Measurements from ENCODE around the gene THSD4. TPM values are rescaled to one million over a fixed set of nuclear protein-coding genes. Genes with fewer than 3 reads are reported as not detected.
A peak's percentile ranks its signal among the peaks of the same experiment; 100 is the strongest.

THSD4 gene
- total RNA-seq, 2 donors from 2014 or later: 39.8 to 68.3 TPM

GRCh38 chr15:71136159-71136783 is 21.0 kb downstream of the THSD4 start:
- DNase-seq: peak; percentile 50
- peak; percentile 49 to 76 for ATAC-seq
- intact Hi-C loops (cut with DNase I): no loop called here

GRCh38 chr15:71136793-71137518 is 21.7 kb downstream of the THSD4 start:
- DNase-seq (peak; percentile 60), ATAC-seq (peak in 1 of 2 donors; percentile 49)
- intact Hi-C loops (cut with DNase I): no loop called here

- intact Hi-C loops (cut with DNase I): no loop called here
- no peak for ATAC-seq
- DNase-seq: no peak
These were observed 23.2 kb downstream of the THSD4 start for GRCh38 chr15:71138473-71138872.

- ATAC-seq (no peak), DNase-seq (no peak)
- intact Hi-C loops (cut with DNase I): no loop called here
These were observed 24.0 kb downstream of the THSD4 start for GRCh38 chr15:71139241-71139640.

GRCh38 chr15:71141572-71141971 is 26.3 kb downstream of the THSD4 start:
- intact Hi-C loops (cut with DNase I): no loop called here
- DNase-seq: no peak
- ATAC-seq: no peak

- ATAC-seq (no peak), DNase-seq (no peak)
- intact Hi-C loops (cut with DNase I): no loop called here
These were observed 27.5 kb downstream of the THSD4 start for GRCh38 chr15:71142780-71143179.

- DNase-seq: no peak
- intact Hi-C loops (cut with DNase I): no loop called here
- ATAC-seq: no peak
These were observed 28.4 kb downstream of the THSD4 start for GRCh38 chr15:71143373-71144310.

- intact Hi-C loops (cut with DNase I): no loop called here
- DNase-seq (no peak), ATAC-seq (no peak)
These were observed 30.4 kb downstream of the THSD4 start for GRCh38 chr15:71145648-71146047.

- DNase-seq (no peak), ATAC-seq (no peak)
- intact Hi-C loops (cut with DNase I): no loop called here
These were observed 31.3 kb downstream of the THSD4 start for GRCh38 chr15:71146580-71146982.

- DNase-seq: no peak
- ATAC-seq: peak; percentile 39 to 61
- intact Hi-C loops (cut with DNase I): no loop called here
These were observed 32.8 kb downstream of the THSD4 start for GRCh38 chr15:71148048-71148447.

- DNase-seq: peak; percentile 58
- intact Hi-C loops (cut with DNase I): loop anchor here in 1 of 2 donors (5.0 kb wide), 1 partner anchor 33 kb away; the partner anchor contains the start of gene THSD4
- peak; percentile 61 to 65 for ATAC-seq
These were observed 34.6 kb downstream of the THSD4 start for GRCh38 chr15:71149646-71150557.

GRCh38 chr15:71151081-71151480 is 35.8 kb downstream of the THSD4 start:
- DNase-seq: no peak
- no peak for ATAC-seq
- intact Hi-C loops (cut with DNase I): loop anchor here in 1 of 2 donors (5.0 kb wide), 1 partner anchor 34 kb away; the partner anchor contains the start of gene THSD4

- no peak for DNase-seq
- ATAC-seq: no peak
- intact Hi-C loops (cut with DNase I): loop anchor here in 1 of 2 donors (5.0 kb wide), 1 partner anchor 35 kb away; the partner anchor contains the start of gene THSD4
These were observed 37.3 kb downstream of the THSD4 start for GRCh38 chr15:71152542-71152941.

- ATAC-seq (peak; percentile 74 to 83), DNase-seq (peak; percentile 50)
- intact Hi-C loops (cut with DNase I): loop anchor here in 1 of 2 donors (5.0 kb wide), 1 partner anchor 37 kb away; the partner anchor contains the start of gene THSD4
These were observed 38.7 kb downstream of the THSD4 start for GRCh38 chr15:71153823-71154524.

- intact Hi-C loops (cut with DNase I): loop anchor here in 1 of 2 donors (5.0 kb wide), 1 partner anchor 37 kb away; the partner anchor contains the start of gene THSD4
- DNase-seq (no peak), ATAC-seq (no peak)
These were observed 39.4 kb downstream of the THSD4 start for GRCh38 chr15:71154607-71155200.

GRCh38 chr15:71155534-71155933 is 40.3 kb downstream of the THSD4 start:
- intact Hi-C loops (cut with DNase I): no loop called here
- no peak for ATAC-seq
- DNase-seq: no peak

- intact Hi-C loops (cut with DNase I): no loop called here
- DNase-seq: no peak
- no peak for ATAC-seq
These were observed 45.7 kb downstream of the THSD4 start for GRCh38 chr15:71160976-71161375.

All from left cardiac atrium (tissue), 4 donors.